Kidney capillary endothelial cell (primary cell): ENCODE measurements around the gene TTK.
"Not testable (repeated sequence)": the region's sequence is repeated elsewhere in the genome, so short reads cannot be mapped to it uniquely, and the experiment has no call there.

Experiments
- DNase-seq: peaks from one replicate; pipeline ENCODE4 v3.0.0-alpha.2; 2018; ENCODE audit warnings: low spot score

The TTK gene

GRCh38 chr6:80021591-80021990, 17.1 kb downstream of the TTK start:
- no peak for DNase-seq

GRCh38 chr6:80022803-80023202, 18.4 kb downstream of the TTK start:
- peak; percentile 39 for DNase-seq

GRCh38 chr6:80028589-80028988, 24.1 kb downstream of the TTK start:
- DNase-seq, result no peak

GRCh38 chr6:80029470-80029869, 25.0 kb downstream of the TTK start:
- DNase-seq, result no peak

GRCh38 chr6:80048220-80048619, 43.8 kb downstream of the TTK start:
- DNase-seq, result not testable (repeated sequence)

- no peak for DNase-seq
Measured at GRCh38 chr6:80060774-80061173, 56.3 kb downstream of the TTK start.

- not testable (repeated sequence) for DNase-seq
Measured at GRCh38 chr6:80068146-80068545, 63.7 kb downstream of the TTK start.

- DNase-seq, result not testable (repeated sequence)
Measured at GRCh38 chr6:80070431-80070830, 66.0 kb downstream of the TTK start.

GRCh38 chr6:80077067-80077466, 72.6 kb downstream of the TTK start:
- no peak for DNase-seq

- no peak for DNase-seq
Measured at GRCh38 chr6:80088637-80089036, 84.2 kb downstream of the TTK start.

- no peak for DNase-seq
Measured at GRCh38 chr6:80091506-80091905, 87.1 kb downstream of the TTK start.
